HepG2 (cell line): ENCODE results near the gene TLNRD1. TPM values are rescaled to one million over a fixed set of nuclear protein-coding genes. Genes with fewer than 3 reads are reported as not detected.

Experiments used
- ATAC-seq: fragments of 200-7000 bp; cut with Tn5 transposase; 3 replicates; pipeline ENCODE4 v1.9.1; 2020; ENCODE audit warnings: mild to moderate bottlenecking, moderate library complexity
- BruUV-seq: library from RNA; stranded (reverse); fragments of 400-500 nt; replicated peaks from 2 replicates; lab custom pipeline; 2021; lab: Mats Ljungman, UMichigan
- CTCF ChIA-PET: fragments of 300-600 bp; formaldehyde crosslinking; extraction: SDS; loops from one replicate; lab custom pipeline; 2021; ENCODE audit warnings: low total read pairs, inconsistent platforms, low intra/inter-chr PET ratio; lab: Yijun Ruan, JAX
- POLR2A ChIA-PET: fragments of 350-600 bp; sonication (Branson Sonifier 250); formaldehyde crosslinking; loops from one replicate; lab custom pipeline; 2020; ENCODE audit warnings: antibody characterized with exemption, inconsistent platforms; lab: Yijun Ruan, JAX
- DNase-seq: peaks from one replicate; pipeline ENCODE4 v3.0.0-alpha.2; 2015; ENCODE audit warnings: low spot score
- FAIRE-seq: peaks from 3 replicates; lab custom pipeline; 2011; peaks lifted over from hg19 to GRCh38; lab: Jason Lieb, UNC
- H2AFZ ChIP-seq: one replicate; pipeline ENCODE4 v1.6.1; 2011; ENCODE audit warnings: low read length, inconsistent platforms
- H3K27ac ChIP-seq: fragments of 300-600 bp; 3 replicates; pipeline ENCODE4 v1.8.0; 2011; ENCODE audit warnings: mixed run types, mild to moderate bottlenecking, mixed read lengths, low read length, inconsistent platforms; ENCODE audit not compliant: insufficient read depth; ENCODE audit errors: extremely low read length
- H3K27me3 ChIP-seq, 2 experiments: fragments of 200-600 bp in 1 of 2; 2 replicates in 1 of 2; 3 replicates in 1 of 2; pipeline versions ENCODE4 v1.6.0 to v1.8.0; 2011; ENCODE audit warnings: low read length in 2 of 2, mild to moderate bottlenecking in 2 of 2, moderate library complexity in 2 of 2, inconsistent platforms in 1 of 2; ENCODE audit not compliant: insufficient read depth in 2 of 2, control insufficient read depth in 1 of 2
- H3K36me3 ChIP-seq, 2 experiments: fragments of 200-600 bp in 1 of 2; replicated peaks in 1 of 2; 2 replicates in 1 of 2; 3 replicates in 1 of 2; pipeline versions ENCODE4 v1.5.1 to v1.8.0; 2011; ENCODE audit warnings: low read length in 2 of 2, inconsistent platforms in 1 of 2; ENCODE audit not compliant: insufficient read depth in 2 of 2, control insufficient read depth in 1 of 2
- H3K4me1 ChIP-seq: 2 replicates; pipeline ENCODE4 v1.5.1; 2012; ENCODE audit warnings: low read length, inconsistent platforms; ENCODE audit not compliant: insufficient read depth
- H3K4me2 ChIP-seq: 2 replicates; pipeline ENCODE4 v1.6.0; 2011; ENCODE audit warnings: low read depth, low read length, inconsistent platforms
- H3K4me3 ChIP-seq, 3 experiments: fragments of 200-600 bp in 1 of 3; sonication (generic), shearing (Covaris generic) in 1 of 3; replicated peaks in 1 of 3; 2 replicates each; pipeline ENCODE4 v1.5.1; 2011 to 2016; ENCODE audit warnings: low read length in 3 of 3, inconsistent platforms in 2 of 3, low read depth in 2 of 3, mild to moderate bottlenecking in 2 of 3, control low read depth in 1 of 3, mixed read lengths in 1 of 3; ENCODE audit not compliant: insufficient read depth in 1 of 3
- H3K79me2 ChIP-seq: one replicate; pipeline ENCODE4 v1.6.1; 2011; ENCODE audit warnings: low read length, inconsistent platforms; ENCODE audit not compliant: insufficient read depth
- H3K9ac ChIP-seq: 2 replicates; pipeline ENCODE4 v1.6.0; 2011; ENCODE audit warnings: mild to moderate bottlenecking, low read depth, low read length, inconsistent platforms; ENCODE audit not compliant: insufficient read depth
- H3K9me3 ChIP-seq: 2 replicates; pipeline ENCODE4 v1.5.1; 2012; ENCODE audit warnings: mild to moderate bottlenecking, low read length
- H4K20me1 ChIP-seq: 2 replicates; pipeline ENCODE4 v1.6.0; 2011; ENCODE audit warnings: inconsistent platforms, mild to moderate bottlenecking, low read length, moderate library complexity; ENCODE audit not compliant: insufficient read depth
- ARNT2 ChIP-seq: sonication (generic); formaldehyde crosslinking; IDR thresholded peaks from 2 replicates; pipeline ENCODE4 v1.8.0; 2022; ENCODE audit warnings: mild to moderate bottlenecking, low read depth, missing genetic modification reagents, moderate library complexity
- MAFF ChIP-seq: IDR thresholded peaks from 2 replicates; pipeline ENCODE4 v1.6.1; 2011; ENCODE audit warnings: low read depth, low read length, improper control_type of control experiment
- MED13 ChIP-seq: sonication (generic); formaldehyde crosslinking; IDR thresholded peaks from 2 replicates; pipeline ENCODE4 v1.5.0; 2020; ENCODE audit warnings: missing genetic modification reagents
- NFRKB ChIP-seq: fragments of 450-650 bp; IDR thresholded peaks from 2 replicates; pipeline ENCODE4 v1.6.1; 2017
- PCBP2 ChIP-seq: fragments of 200-400 bp; formaldehyde crosslinking; optimal IDR thresholded peaks from 2 replicates; pipeline ENCODE3; 2018; ENCODE audit warnings: low read length, low read depth; ENCODE audit not compliant: poor library complexity, severe bottlenecking
- RAD21 ChIP-seq: fragments of 450-650 bp; formaldehyde crosslinking; IDR thresholded peaks from 2 replicates; pipeline ENCODE4 v1.5.0; 2020; ENCODE audit warnings: mild to moderate bottlenecking
- ZFP90 ChIP-seq: sonication (generic); formaldehyde crosslinking; IDR thresholded peaks from 2 replicates; pipeline ENCODE4 v1.8.0; 2022; ENCODE audit warnings: missing genetic modification reagents, mild to moderate bottlenecking, inconsistent platforms, borderline replicate concordance
- ZMYM3 ChIP-seq: sonication (generic); formaldehyde crosslinking; IDR thresholded peaks from 2 replicates; pipeline ENCODE4 v1.5.1; 2020; ENCODE audit warnings: mild to moderate bottlenecking, missing genetic modification reagents
- ZNF124 ChIP-seq: sonication (generic); formaldehyde crosslinking; IDR thresholded peaks from 2 replicates; pipeline ENCODE4 v1.4.0; 2020; ENCODE audit warnings: missing genetic modification reagents
- ZNF7 ChIP-seq: IDR thresholded peaks from 2 replicates; pipeline ENCODE4 v1.6.1; 2016; ENCODE audit warnings: missing biosample characterization, missing genetic modification reagents
- ZNF841 ChIP-seq: sonication (generic); formaldehyde crosslinking; IDR thresholded peaks from 2 replicates; pipeline ENCODE4 v1.8.1; 2023; ENCODE audit warnings: missing genetic modification reagents, borderline replicate concordance
- WGBS: methylation state at CpG from one replicate; pipeline ENCODE4 v1.1.6; 2017; ENCODE audit warnings: low lambda C conversion rate; 5-methylcytosine and 5-hydroxymethylcytosine counted together
- in situ Hi-C: cut with HindIII; loops from 2 replicates; pipeline ENCODE4 v1.10.0; 2017; ENCODE audit warnings: low pct_unique_long_range_greater_than_20kb; ENCODE audit not compliant: extremely low pct_ligation_motif_present
- intact Hi-C: fragments of 100-400 bp; cut with micrococcal nuclease; formaldehyde crosslinking; loops from one replicate; pipeline ENCODE4 v1.10.0; 2022; ENCODE audit not compliant: unreplicated experiment
- polyA plus RNA-seq, 8 experiments: library from polyadenylated mRNA; depleted of rRNA in 3 of 8; stranded (reverse) in 7 of 8; unstranded in 1 of 8; fragments of >200 nt; fragmentation: Illumina TruSeq in 4 of 8; extraction: Trizol in 4 of 8; gene quantifications; 2 replicates each; pipeline versions ENCODE4 v1.2.1 to v1.2.3, GENCODE V29; 2011 to 2016; ENCODE audit warnings: low read depth in 4 of 8, missing spikeins in 1 of 8, mixed read lengths in 1 of 8; ENCODE audit not compliant: insufficient read depth in 1 of 8
- total RNA-seq, 5 experiments: library from RNA; depleted of rRNA; stranded (reverse); fragments of >200 nt; fragmentation: Illumina TruSeq; extraction: Trizol; gene quantifications; 2 replicates each; pipeline ENCODE4 v1.2.3, GENCODE V29; 2016; ENCODE audit warnings: low read depth in 1 of 5
- TF ChIP-seq, protein P1 (sequence below): sonication (generic); formaldehyde crosslinking; conservative IDR thresholded peaks from 2 replicates; pipeline ENCODE4 v1.4.0; 2020; ENCODE audit warnings: missing genetic modification reagents
- TF ChIP-seq, protein P2 (sequence below): sonication (generic); formaldehyde crosslinking; IDR thresholded peaks from 2 replicates; pipeline ENCODE4 v1.8.0; 2022; ENCODE audit warnings: missing genetic modification reagents, mild to moderate bottlenecking, borderline replicate concordance
- TF ChIP-seq, protein P3 (sequence below): sonication (generic); formaldehyde crosslinking; conservative IDR thresholded peaks from 2 replicates; pipeline ENCODE4 v1.8.1; 2023; ENCODE audit warnings: missing genetic modification reagents
- TF ChIP-seq, protein P4 (sequence below): sonication (generic); formaldehyde crosslinking; IDR thresholded peaks from 2 replicates; pipeline ENCODE4 v1.4.0; 2020; ENCODE audit warnings: missing genetic modification reagents

The TLNRD1 gene
- total and polyA plus RNA-seq, 2 of the 13 experiments (the other 11 are each of a cell fraction or from before 2014, with no cell fraction given), result 3.4 to 5.3 TPM

DNA sequence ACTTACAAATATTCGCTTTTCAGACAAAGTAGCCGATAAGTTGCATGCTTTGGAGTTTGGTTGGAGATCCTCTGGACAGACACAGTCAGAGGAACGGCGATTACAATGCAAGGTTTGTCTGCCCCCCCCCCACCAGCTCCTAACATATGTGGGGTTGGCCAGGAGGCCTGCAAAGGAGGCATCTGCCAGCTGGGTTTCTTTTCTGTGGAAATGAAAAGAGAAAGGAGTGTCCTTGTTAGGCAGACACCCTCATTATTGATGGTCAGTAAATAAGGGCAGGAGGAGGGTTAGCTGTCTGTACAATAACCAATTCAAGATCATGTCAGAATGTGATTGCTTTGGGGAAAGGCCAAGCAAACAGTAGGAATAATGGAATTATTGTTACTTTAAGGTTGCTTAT, 49.1 kb downstream of the TLNRD1 start:
- H3K4me1 ChIP-seq, result no peaks in the 10 kb centered on the region
- in situ Hi-C loops, result no loop called here
- POLR2A ChIA-PET, result no interaction called here
- TF ChIP-seq, protein P1, sequence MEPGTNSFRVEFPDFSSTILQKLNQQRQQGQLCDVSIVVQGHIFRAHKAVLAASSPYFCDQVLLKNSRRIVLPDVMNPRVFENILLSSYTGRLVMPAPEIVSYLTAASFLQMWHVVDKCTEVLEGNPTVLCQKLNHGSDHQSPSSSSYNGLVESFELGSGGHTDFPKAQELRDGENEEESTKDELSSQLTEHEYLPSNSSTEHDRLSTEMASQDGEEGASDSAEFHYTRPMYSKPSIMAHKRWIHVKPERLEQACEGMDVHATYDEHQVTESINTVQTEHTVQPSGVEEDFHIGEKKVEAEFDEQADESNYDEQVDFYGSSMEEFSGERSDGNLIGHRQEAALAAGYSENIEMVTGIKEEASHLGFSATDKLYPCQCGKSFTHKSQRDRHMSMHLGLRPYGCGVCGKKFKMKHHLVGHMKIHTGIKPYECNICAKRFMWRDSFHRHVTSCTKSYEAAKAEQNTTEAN (CRISPR knock-in tag), result no peak
- TF ChIP-seq MAFF (no peak), PCBP2 (no peak), ZFP90 (CRISPR knock-in tag) (no peak), NFRKB (no peak), MED13 (CRISPR knock-in tag) (no peak), ZMYM3 (CRISPR knock-in tag) (no peak), ZNF841 (CRISPR knock-in tag) (no peak), RAD21 (CRISPR knock-in tag) (no peak), ZNF124 (CRISPR knock-in tag) (no peak), ZNF7 (CRISPR knock-in tag) (no peak), ARNT2 (CRISPR knock-in tag) (no peak)
- TF ChIP-seq, protein P2, sequence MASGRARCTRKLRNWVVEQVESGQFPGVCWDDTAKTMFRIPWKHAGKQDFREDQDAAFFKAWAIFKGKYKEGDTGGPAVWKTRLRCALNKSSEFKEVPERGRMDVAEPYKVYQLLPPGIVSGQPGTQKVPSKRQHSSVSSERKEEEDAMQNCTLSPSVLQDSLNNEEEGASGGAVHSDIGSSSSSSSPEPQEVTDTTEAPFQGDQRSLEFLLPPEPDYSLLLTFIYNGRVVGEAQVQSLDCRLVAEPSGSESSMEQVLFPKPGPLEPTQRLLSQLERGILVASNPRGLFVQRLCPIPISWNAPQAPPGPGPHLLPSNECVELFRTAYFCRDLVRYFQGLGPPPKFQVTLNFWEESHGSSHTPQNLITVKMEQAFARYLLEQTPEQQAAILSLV (CRISPR knock-in tag), result no peak
- TF ChIP-seq, protein P3, sequence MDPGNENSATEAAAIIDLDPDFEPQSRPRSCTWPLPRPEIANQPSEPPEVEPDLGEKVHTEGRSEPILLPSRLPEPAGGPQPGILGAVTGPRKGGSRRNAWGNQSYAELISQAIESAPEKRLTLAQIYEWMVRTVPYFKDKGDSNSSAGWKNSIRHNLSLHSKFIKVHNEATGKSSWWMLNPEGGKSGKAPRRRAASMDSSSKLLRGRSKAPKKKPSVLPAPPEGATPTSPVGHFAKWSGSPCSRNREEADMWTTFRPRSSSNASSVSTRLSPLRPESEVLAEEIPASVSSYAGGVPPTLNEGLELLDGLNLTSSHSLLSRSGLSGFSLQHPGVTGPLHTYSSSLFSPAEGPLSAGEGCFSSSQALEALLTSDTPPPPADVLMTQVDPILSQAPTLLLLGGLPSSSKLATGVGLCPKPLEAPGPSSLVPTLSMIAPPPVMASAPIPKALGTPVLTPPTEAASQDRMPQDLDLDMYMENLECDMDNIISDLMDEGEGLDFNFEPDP (CRISPR knock-in tag), result no peak
- TF ChIP-seq, protein P4, sequence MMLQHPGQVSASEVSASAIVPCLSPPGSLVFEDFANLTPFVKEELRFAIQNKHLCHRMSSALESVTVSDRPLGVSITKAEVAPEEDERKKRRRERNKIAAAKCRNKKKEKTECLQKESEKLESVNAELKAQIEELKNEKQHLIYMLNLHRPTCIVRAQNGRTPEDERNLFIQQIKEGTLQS (CRISPR knock-in tag), result no peak
- no TSS peak for BruUV-seq
- H3K4me3 ChIP-seq, result no peak overlapping the region
- WGBS, result 11% methylated on average over 4 of the region's 4 CpGs
- no peaks in the 10 kb centered on the region for H3K79me2 ChIP-seq
- intact Hi-C loops, result no loop called here
- DNase-seq, result peak; percentile 5
- CTCF ChIA-PET, result no interaction called here
- peaks cover 1 to 9% of the 10 kb centered on the region in 2 experiments; a peak in 1 of 5 replicates for H3K27me3 ChIP-seq
- H3K9me3 ChIP-seq, result no peaks in the 10 kb centered on the region
- no peaks in the 10 kb centered on the region for H3K36me3 ChIP-seq
- H3K4me2 ChIP-seq, result no peak overlapping the region
- H4K20me1 ChIP-seq, result no peaks in the 10 kb centered on the region
- no peak overlapping the region for H3K9ac ChIP-seq
- FAIRE-seq, result no peak
- no peak overlapping the region for H3K27ac ChIP-seq
- ATAC-seq, result no peak
- no peak overlapping the region for H2AFZ ChIP-seq
